PC-9 (cell line): ENCODE measurements around the gene LRRC8D.

Experiments used
- EZH2 ChIP-seq: fragments of 200-600 bp; sonication (generic); IDR thresholded peaks from 2 replicates; pipeline ENCODE4 v1.8.0; 2017; ENCODE audit warnings: antibody characterized with exemption, low read depth
- TF ChIP-seq, protein P1 (sequence below): fragments of 200-600 bp; sonication (generic); conservative IDR thresholded peaks from 2 replicates; pipeline ENCODE4 v1.6.1; 2017; ENCODE audit warnings: mixed run types, antibody characterized with exemption, mild to moderate bottlenecking, moderate library complexity

DNA sequence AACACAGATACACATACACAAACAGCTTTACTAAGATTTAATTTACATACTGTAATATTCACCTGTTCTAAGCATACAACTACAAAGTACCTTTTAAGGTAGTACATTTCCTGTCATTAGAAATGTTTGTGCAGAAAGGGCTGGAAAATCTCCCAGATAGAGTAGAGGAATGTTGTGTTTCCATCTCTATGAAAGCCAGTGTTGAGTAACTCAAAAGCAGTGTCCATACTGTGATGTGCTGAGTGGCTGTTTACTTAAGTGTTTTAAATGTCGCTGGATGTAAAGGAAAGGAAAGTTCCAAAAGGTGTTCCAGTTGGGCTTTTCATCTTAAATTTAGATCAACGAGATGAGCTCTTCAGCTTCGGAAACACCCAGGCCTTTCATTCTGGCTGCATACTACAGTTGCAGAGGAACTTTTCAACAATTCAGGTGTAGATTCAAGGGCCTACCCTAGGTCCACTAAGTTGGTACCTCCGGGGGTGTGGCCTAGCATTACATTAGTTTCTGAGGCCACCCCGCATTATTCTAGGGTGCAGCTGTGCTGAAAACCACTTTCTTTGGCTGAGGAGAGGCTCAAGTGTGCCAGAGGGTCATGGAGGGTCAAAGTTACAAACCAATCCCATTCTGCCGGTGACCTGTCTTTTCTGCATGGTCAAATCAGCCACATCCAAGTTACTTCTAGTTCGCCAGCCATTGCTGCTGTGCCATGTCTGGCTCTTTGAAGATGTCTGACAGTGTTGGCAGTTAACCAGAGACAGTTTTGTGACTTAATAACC is 78.1 kb downstream of the LRRC8D start:
- TF ChIP-seq, protein P1, sequence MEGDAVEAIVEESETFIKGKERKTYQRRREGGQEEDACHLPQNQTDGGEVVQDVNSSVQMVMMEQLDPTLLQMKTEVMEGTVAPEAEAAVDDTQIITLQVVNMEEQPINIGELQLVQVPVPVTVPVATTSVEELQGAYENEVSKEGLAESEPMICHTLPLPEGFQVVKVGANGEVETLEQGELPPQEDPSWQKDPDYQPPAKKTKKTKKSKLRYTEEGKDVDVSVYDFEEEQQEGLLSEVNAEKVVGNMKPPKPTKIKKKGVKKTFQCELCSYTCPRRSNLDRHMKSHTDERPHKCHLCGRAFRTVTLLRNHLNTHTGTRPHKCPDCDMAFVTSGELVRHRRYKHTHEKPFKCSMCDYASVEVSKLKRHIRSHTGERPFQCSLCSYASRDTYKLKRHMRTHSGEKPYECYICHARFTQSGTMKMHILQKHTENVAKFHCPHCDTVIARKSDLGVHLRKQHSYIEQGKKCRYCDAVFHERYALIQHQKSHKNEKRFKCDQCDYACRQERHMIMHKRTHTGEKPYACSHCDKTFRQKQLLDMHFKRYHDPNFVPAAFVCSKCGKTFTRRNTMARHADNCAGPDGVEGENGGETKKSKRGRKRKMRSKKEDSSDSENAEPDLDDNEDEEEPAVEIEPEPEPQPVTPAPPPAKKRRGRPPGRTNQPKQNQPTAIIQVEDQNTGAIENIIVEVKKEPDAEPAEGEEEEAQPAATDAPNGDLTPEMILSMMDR = no peak
- no peak for TF ChIP-seq EZH2
